Measurements from ENCODE around the gene TBC1D10A.

GRCh38 chr22:30247561-30247960 is 79.2 kb downstream of the TBC1D10A start:
- TF ChIP-seq CTCF (conservative IDR thresholded peaks at IDR 0.05; ENCODE audit: low read length) (no peak), EZH2phosphoT487 (IDR thresholded peaks at IDR 0.05; ENCODE audit: borderline replicate concordance) (no peak)
